Activated CD8-positive, alpha-beta memory T cell treated with anti-CD3 and anti-CD28 coated beads for 36 hours (primary cell): ENCODE results near the gene CAST. TPM values are rescaled to one million over a fixed set of nuclear protein-coding genes. Genes with fewer than 3 reads are reported as not detected.

Source experiments
- CTCF ChIA-PET: fragments of 350-600 bp; sonication (Branson Sonifier 250); formaldehyde crosslinking; loops from one replicate; lab custom pipeline; 2021; ENCODE audit warnings: antibody characterized with exemption; lab: Charles Lee
- POLR2A ChIA-PET: fragments of 350-600 bp; sonication (Branson Sonifier 250); formaldehyde crosslinking; loops from one replicate; lab custom pipeline; 2021; ENCODE audit warnings: antibody characterized with exemption; lab: Charles Lee
- total RNA-seq, 2 experiments: library from RNA; stranded (reverse); gene quantifications; one replicate each; pipeline ENCODE4 v1.2.3, GENCODE V29; 2021

CAST gene
- total RNA-seq, 2 experiments from 2014 or later, result 131 to 133 TPM

DNA sequence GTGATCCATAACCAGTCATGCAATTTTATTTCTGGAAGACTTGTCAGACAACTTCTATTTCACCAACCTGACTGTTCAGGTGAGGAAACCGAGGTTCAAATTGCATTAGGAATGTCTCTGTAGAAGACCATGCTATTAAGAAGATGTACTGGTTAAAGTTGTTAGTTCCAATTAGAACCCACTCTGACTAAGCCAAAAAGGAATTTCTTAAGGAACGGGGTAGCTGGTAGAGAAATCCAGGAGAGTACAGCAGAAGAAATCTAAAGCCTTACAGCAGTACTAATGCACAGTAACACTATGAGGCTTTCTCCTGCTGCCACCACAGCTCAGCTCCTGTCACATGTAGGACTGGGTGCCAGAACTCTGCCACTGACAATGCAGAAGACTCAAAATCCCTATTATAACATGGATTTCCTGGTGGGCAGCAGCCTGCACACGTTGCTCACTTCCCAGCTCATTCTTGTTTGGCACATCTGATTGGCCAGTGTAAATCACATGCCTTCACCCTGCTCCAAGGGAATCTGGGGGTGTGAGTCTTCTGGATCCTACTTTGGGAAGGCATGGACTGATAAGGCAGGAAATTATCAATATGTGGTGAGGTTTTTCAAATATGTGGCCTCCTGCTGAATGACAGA, 37.1 kb downstream of the CAST start:
- ChIA-PET POLR2A (no interaction called here), CTCF (interaction anchor here (2.0 kb wide), 1 partner anchor 85 kb away, joined by 4 read pairs; no protein-coding TSS in a partner anchor)

DNA sequence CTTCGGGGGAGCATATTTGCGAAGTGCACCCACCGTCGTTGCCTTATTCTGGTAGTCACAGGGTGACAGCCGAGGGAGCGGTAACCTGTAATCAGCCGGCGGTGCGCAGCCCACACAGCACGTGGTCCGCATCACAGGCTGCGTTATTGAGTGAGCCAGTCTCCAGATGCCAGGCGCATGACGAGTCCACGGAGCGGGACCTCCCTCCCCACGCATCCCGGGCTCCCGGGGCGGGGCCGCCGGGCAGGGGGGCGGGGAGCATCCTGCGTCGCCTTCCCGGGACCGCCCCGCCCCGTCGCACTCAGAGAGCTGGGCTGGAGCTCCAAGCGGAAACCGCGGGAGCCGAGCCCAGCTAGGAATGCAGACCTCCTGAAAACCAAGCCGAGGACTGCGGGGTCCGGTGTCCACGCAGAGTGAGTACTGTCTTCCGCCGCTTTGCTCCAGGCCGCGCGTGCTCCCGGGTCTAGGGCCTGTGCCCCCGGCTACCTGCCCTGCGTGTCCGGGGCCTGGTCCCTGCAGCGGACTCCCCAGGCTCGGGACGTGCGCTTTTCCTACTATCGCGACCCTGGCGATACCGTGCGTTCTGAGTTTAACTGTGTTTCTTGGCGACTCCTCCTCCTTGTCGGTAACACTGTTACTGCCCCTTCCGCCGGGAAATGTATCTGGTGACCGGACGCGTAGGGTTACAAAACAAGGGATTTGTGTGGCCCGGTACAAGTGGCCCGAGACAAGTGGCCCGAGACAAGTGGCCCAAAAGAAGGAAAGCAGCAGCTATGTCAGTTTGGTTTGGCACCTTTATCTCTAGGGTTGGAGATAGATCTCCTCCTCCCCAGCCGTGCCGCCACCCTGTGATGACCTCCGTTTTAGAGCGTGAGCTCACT, 40.6 kb downstream of the CAST start:
- ChIA-PET CTCF (interaction anchor here (1.1 to 1.3 kb wide), 2 partner anchors 12 to 15 kb away, joined by 4 read pairs; no protein-coding TSS in a partner anchor), POLR2A (interaction anchor here (0.6 to 2.0 kb wide), 5 partner anchors 12 to 868 kb away, joined by 3 to 19 read pairs (median 5); partner anchors contain the start of gene CAST)

DNA sequence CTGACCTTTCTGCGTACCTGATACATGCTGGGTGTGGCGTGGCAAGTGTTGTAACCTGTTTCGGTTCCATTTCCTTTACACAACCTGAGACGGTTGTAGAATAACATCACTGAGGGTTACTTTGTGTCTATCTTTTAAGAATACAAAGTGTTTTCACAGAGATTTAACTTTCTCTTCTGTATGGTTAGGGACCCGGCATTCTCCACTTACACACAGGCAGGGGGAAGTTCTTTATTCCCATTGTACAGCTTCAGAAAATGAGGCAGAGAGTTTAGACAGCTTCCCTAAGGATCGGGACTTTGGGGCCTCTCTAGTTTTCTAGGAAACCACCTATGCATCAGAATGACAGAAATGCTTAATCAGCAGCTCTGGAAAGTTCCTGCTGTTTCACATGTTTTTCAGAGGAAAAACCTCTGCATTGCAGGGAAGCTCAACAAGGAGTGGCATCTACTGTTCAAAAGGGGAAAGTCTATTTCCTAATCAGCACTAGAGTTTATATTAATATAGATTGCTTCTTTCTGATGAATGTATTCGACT, 41.3 kb downstream of the CAST start:
- POLR2A ChIA-PET, result interaction anchor here (0.6 to 2.0 kb wide), 5 partner anchors 11 to 869 kb away, joined by 3 to 19 read pairs (median 3); partner anchors contain the start of gene CAST
- CTCF ChIA-PET, result interaction anchor here (1.1 to 1.3 kb wide), 2 partner anchors 11 to 16 kb away, joined by 4 read pairs; no protein-coding TSS in a partner anchor

DNA sequence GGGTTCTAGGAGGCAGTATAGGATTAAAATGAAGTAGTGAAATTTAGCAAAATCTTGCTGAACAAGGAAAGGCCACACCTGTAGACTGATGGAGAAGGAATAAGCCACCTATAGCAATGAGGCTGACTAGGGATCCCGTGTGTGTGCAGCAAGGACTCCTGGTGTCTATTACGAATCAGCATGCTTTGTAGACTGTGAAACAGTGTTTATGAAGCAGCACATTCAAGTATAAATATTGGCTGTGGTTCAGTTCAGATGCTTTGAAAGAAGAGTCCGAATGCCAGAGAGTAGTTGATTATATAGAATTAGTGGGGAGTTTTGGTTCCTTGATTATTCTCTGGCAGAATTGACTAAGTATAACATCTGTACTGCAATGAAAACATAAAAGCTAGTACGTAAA, 41.8 kb downstream of the CAST start:
- POLR2A ChIA-PET, result interaction anchor here (0.6 to 2.0 kb wide), 2 partner anchors 41 to 45 kb away, joined by 3 to 19 read pairs; partner anchors contain the start of gene CAST
- CTCF ChIA-PET, result interaction anchor here (1.1 to 1.3 kb wide), 2 partner anchors 11 to 16 kb away, joined by 4 read pairs; no protein-coding TSS in a partner anchor

DNA sequence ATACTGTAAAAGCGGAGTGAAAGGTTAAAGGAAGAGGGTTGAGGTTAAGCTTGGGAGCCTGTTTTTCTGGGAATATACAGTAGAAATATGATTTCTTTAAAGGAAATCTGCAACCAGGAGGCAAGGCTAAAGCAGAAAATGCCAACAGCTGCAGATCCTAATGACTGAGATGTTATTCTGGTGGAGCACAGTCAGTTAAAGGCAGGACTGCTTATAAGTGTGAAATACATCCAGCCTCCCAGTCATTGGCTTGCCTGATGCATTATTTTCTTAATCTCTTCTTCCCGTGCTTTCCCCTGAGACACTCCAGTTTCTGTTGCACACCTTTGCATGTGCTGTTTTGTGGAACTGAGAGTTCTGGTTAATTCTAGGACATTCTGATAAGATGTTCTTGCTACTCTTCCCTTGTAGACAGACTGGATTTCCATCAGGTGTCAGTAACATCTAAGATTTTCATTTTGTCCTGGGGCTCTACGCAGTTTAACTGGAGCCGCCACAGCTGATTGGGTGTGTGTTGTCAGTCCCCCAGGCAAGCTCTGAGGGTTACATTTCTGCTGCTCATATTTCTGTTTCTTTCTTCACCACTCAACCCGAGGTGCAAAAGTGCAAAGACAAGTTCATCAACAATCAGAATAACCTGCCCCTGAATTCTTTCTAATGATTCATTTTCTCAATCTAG, 44.4 kb downstream of the CAST start:
- CTCF ChIA-PET, result no interaction called here

DNA sequence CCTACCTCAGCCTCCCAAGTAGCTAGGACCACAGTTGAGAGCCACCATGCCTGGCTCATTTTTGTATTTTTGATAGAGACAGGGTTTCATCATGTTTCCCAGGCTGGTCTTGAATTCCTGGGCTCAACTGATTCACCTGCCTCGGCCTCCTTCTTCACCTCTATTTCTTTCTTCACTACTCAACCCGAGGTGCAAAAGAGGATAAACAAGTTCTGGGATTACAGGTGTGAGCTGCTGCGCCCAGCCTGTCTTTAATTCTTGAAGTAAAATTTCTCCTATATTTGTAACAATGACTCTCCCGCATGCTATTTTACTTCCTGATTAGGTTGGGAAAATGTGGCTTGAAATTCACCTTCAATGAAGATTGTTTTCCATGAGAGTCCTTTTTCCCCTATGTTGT, 46.4 kb downstream of the CAST start:
- POLR2A ChIA-PET, result no interaction called here
- CTCF ChIA-PET, result interaction anchor here (1.0 kb wide), 1 partner anchor 48 kb away, joined by 3 read pairs; no protein-coding TSS in a partner anchor

More for the DNA sequence above, 44.4 kb downstream of the CAST start:
- POLR2A ChIA-PET, result no interaction called here

DNA sequence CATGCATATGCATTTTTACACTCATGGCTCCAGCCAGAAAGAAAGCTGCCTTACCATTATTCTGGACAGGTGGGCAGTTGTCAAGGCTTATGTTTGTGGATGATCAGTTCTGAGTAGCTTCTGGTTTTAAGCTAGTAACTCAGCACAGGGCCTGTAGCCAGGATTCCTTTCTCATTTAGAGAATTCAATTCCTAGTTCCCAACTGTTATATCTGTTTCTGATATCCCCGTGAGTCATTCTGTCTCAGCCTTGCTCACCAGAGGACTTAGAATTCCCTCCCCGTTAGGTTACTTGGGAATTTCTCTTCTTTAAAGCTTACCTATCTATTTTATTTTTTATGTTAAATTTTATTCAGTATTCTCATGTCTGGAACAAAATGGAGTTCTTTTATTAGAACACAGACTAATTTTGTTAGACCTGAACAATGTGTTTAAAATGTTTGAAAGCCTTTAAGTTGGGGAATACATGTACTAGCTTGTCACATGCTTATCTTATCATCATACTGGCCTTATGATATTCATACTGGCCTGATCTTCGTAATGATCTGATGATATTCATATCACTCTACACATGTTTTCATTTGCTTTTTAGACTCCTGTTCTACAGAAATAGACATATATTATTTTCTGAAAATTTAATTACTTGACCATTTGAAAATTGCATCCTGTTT, 47.1 kb downstream of the CAST start:
- ChIA-PET POLR2A (no interaction called here), CTCF (interaction anchor here (1.0 kb wide), 1 partner anchor 48 kb away, joined by 3 read pairs; no protein-coding TSS in a partner anchor)

DNA sequence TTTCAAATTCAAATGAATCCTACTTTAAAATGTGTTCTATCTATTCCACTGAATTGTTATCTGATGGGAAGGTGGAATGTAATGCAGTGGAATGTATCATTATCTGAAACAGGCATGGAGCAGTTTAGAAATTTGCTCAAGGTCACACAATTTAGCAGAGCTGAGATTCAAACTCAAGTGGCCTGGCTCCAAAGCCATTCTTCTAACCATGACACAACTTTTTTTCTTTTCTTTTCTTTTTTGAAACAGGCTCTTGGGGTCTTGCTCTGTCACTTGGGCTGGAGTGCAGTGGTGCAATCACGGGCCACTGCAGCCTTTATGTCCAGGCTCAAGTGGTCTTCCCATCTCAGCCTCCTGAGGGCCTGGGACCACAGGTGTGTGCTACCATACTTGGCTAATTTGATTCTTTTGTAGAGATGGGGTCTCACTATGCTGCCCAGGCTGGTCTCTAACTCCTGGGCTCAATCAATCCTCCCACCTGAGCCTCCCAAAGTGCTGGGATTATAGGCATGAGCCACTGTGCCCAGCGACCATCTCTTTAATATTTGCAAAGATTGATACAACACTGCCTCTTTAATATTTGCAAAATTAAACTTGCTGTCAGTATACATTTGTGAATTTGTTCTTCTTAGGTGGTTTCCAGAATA, 50.0 kb downstream of the CAST start:
- CTCF ChIA-PET, result no interaction called here
- POLR2A ChIA-PET, result no interaction called here

DNA sequence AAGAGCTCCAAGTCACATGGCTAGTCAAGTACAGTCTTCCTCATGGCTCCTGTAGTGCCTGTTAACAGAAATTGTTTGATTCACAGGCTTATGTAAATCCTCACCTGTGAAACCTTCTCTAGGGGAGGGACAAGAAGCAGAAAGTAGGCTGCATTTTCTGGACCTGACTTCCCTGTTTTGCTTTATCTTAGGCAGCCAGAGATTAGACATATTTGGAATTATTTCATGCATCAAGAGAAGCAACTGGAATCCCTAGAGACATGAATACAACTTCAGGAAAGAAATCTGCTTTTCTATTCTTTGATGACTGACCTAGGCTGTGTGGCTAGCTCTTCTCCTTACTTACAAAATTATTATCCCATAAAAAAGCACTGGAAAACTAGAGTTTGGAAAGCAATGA, 52.3 kb downstream of the CAST start:
- ChIA-PET CTCF (interaction anchor here (0.9 to 1.0 kb wide), 2 partner anchors 11 to 38 kb away, joined by 4 read pairs; no protein-coding TSS in a partner anchor), POLR2A (interaction anchor here (0.8 to 1.6 kb wide), 3 partner anchors 9 to 52 kb away, joined by 3 to 7 read pairs (median 4); no protein-coding TSS in a partner anchor)

DNA sequence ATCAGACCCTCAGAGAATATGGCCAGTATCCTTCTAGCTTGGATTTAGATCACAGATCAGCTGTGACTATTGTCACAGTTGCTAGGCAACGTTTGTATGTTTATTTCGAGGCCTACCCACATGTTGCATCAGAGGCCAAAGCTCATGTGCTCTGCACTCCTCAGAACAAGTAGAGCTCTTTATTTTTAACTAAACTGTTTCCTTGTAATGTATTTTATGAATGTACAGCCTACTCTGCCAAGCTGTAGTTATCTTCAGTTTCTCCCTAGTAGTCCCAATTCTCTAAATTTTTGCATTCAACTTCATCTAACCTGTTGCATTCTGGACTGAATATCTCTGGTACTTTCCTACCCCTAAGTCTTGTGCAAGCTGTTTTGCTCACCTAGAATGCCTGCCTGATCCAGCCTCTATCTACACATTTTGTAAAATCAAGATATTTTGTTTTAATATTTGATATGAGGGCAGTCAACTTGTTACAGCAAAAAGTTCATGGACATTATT, 52.8 kb downstream of the CAST start:
- ChIA-PET CTCF (interaction anchor here (0.9 to 1.0 kb wide), 2 partner anchors 12 to 37 kb away, joined by 4 read pairs; no protein-coding TSS in a partner anchor), POLR2A (interaction anchor here (0.8 to 1.6 kb wide), 3 partner anchors 9 to 52 kb away, joined by 3 to 7 read pairs (median 4); no protein-coding TSS in a partner anchor)

DNA sequence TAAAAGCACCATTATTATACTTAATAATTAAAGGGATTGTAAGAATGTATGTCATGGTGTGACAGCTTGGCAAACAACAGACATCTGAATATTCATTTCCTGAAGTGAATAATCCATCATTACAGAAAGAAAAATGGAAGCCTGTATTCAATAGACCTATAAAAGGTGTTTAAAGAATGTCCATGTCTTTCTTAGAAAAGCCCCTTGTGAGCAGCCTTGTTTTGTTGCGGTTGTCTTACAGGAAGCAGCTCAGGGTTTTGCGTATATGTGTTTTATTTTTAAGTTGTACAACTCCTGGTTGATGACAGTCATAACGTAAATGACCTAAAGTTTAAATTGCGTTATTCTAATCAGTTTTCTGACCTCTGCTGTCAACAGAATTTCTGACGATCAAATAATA, 53.8 kb downstream of the CAST start:
- ChIA-PET CTCF (no interaction called here), POLR2A (no interaction called here)

DNA sequence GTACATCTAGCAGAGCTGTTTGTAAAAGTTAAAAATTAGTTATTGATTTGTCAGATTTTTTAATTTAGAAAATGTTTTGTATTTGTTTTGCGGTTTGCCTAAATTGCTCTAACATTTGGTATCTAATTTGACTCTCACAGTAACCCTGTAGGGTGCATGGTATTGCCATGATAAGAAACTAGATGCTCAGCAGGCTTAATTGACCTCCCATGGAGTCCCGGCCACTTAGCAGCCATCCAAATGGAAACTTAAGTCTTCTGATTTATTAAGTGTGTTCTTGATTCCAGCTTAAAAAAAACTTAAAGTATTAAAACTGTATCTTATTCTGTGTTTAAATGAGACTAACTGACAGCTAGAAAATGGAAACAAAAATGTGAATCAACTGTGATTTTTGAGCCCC, 54.5 kb downstream of the CAST start:
- ChIA-PET CTCF (no interaction called here), POLR2A (no interaction called here)

DNA sequence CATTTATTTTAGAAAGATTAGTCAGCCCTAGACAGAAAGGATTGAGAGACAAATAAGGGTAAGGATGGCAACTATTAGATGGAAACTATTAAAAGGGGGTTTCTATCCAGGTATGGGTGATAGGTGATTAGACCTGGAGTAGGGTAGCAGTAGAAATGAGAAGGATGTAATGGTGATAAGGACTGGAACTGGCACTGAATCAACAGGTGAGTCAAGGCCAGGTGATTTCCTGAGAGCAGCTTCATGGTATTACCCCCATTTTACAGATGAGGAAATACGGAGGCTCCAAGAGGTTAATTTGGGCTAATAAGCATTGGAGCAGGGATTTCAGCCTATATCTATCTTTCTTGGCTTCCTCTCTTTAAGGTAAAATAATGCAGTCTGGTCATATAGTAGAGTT, 55.7 kb downstream of the CAST start:
- ChIA-PET POLR2A (no interaction called here), CTCF (no interaction called here)

DNA sequence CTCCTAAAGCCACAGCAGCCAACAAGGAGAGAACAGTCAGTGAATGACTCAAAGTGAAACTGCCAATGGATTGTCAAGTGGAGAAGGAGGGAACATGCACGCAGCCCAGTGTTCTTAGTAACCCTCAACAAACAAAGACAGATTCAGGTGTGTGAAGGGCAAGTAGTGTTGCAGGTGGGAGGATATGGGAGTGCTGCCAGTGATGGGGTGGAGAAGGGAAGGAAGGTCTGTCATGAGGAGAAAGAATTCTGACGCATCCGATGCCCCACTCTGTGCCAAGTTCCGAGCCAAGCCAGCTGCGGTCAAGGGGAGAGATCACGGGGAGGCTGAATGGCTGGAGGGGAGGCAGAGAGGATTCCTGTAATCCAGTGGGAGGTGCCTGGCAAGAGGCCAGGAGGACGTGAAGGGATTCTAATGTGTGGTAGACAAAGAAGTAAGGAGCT, 56.5 kb downstream of the CAST start:
- ChIA-PET CTCF (no interaction called here), POLR2A (no interaction called here)

DNA sequence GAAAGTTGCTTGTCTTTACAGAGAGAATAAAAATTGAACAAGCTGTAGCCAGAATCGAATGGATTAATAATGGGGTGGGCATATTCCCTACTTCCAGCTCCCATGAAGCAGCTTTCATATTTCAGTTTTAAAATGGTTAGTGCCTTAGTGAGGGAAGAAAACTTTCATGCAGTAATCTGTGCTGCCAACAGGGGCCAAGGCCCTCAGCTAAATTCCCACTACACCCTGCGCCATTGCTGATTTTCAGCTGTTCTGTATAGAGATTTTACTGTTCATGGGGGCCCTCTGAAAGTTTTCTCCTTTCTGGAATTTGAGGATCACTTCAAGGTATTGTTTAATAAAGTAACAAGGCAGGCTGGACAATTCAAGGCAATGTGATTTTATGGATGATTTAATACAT, 58.2 kb downstream of the CAST start:
- POLR2A ChIA-PET, result no interaction called here
- CTCF ChIA-PET, result interaction anchor here (0.7 kb wide), 1 partner anchor 121 kb away, joined by 5 read pairs; no protein-coding TSS in a partner anchor

DNA sequence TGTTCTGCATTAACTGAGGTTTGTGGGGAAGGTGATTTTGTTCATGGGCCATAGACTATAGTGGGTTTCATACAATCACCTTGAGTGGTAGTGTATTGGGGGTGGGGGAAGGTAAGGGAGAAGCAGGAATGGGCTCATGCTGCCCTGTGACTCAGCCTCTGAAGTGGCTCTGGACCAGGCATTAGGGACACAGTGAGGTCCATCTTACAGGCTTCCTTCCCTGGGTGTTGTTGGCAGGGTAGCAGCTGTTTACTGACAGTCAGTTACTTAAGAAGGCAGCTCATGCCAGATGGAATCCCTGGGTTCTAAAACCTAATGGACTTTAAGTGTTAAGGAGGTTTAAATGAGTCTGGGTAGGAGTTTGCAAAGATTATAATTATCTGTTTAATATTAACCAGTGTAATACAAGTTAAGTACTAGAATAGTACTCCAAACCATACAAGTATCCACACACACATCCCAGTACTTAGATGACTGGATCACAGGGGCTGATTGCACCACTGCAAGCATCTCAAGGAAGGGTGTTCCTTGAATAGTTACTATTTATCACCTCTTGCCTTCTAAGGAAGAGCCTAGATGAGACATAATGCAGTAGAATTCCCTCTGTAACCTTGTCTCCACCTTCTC, 59.3 kb downstream of the CAST start:
- ChIA-PET CTCF (no interaction called here), POLR2A (no interaction called here)

DNA sequence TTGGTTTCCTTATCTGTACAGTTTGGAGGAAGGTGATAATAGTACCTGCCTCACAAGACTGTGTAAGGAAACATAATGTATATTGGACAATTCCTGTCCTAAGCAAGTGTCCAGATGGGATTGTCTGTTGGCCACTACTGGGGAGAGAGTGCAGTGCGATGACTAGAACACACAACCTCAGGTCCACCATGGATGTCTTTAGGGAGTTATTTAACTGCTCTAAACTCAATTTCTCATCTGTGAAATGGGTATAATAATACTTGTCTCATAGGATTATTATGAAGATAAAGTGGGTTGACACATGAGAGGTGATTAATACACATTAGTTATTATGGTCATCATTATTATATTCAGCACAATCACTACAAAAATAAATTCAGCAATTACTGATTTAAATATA, 63.1 kb downstream of the CAST start:
- CTCF ChIA-PET, result no interaction called here
- POLR2A ChIA-PET, result no interaction called here
